HepG2 (cell line): ENCODE results near the gene PRSS33. TPM values are rescaled to one million over a fixed set of nuclear protein-coding genes. Genes with fewer than 3 reads are reported as not detected.

Source experiments
- ATAC-seq: fragments of 200-7000 bp; cut with Tn5 transposase; 3 replicates; pipeline ENCODE4 v1.9.1; 2020; ENCODE audit warnings: mild to moderate bottlenecking, moderate library complexity
- BruUV-seq: library from RNA; stranded (reverse); fragments of 400-500 nt; replicated peaks from 2 replicates; lab custom pipeline; 2021; lab: Mats Ljungman, UMichigan
- CTCF ChIA-PET: fragments of 300-600 bp; formaldehyde crosslinking; extraction: SDS; loops from one replicate; lab custom pipeline; 2021; ENCODE audit warnings: low total read pairs, inconsistent platforms, low intra/inter-chr PET ratio; lab: Yijun Ruan, JAX
- POLR2A ChIA-PET: fragments of 350-600 bp; sonication (Branson Sonifier 250); formaldehyde crosslinking; loops from one replicate; lab custom pipeline; 2020; ENCODE audit warnings: antibody characterized with exemption, inconsistent platforms; lab: Yijun Ruan, JAX
- DNase-seq: peaks from one replicate; pipeline ENCODE4 v3.0.0-alpha.2; 2015; ENCODE audit warnings: low spot score
- FAIRE-seq: peaks from 3 replicates; lab custom pipeline; 2011; peaks lifted over from hg19 to GRCh38; lab: Jason Lieb, UNC
- H2AFZ ChIP-seq: one replicate; pipeline ENCODE4 v1.6.1; 2011; ENCODE audit warnings: low read length, inconsistent platforms
- H3K27ac ChIP-seq: fragments of 300-600 bp; 3 replicates; pipeline ENCODE4 v1.8.0; 2011; ENCODE audit warnings: mixed run types, mild to moderate bottlenecking, mixed read lengths, low read length, inconsistent platforms; ENCODE audit not compliant: insufficient read depth; ENCODE audit errors: extremely low read length
- H3K27me3 ChIP-seq, 2 experiments: fragments of 200-600 bp in 1 of 2; 2 replicates in 1 of 2; 3 replicates in 1 of 2; pipeline versions ENCODE4 v1.6.0 to v1.8.0; 2011; ENCODE audit warnings: low read length in 2 of 2, mild to moderate bottlenecking in 2 of 2, moderate library complexity in 2 of 2, inconsistent platforms in 1 of 2; ENCODE audit not compliant: insufficient read depth in 2 of 2, control insufficient read depth in 1 of 2
- H3K36me3 ChIP-seq, 2 experiments: fragments of 200-600 bp in 1 of 2; replicated peaks in 1 of 2; 2 replicates in 1 of 2; 3 replicates in 1 of 2; pipeline versions ENCODE4 v1.5.1 to v1.8.0; 2011; ENCODE audit warnings: low read length in 2 of 2, inconsistent platforms in 1 of 2; ENCODE audit not compliant: insufficient read depth in 2 of 2, control insufficient read depth in 1 of 2
- H3K4me1 ChIP-seq: 2 replicates; pipeline ENCODE4 v1.5.1; 2012; ENCODE audit warnings: low read length, inconsistent platforms; ENCODE audit not compliant: insufficient read depth
- H3K4me2 ChIP-seq: 2 replicates; pipeline ENCODE4 v1.6.0; 2011; ENCODE audit warnings: low read depth, low read length, inconsistent platforms
- H3K4me3 ChIP-seq, 3 experiments: fragments of 200-600 bp in 1 of 3; sonication (generic), shearing (Covaris generic) in 1 of 3; replicated peaks in 1 of 3; 2 replicates each; pipeline ENCODE4 v1.5.1; 2011 to 2016; ENCODE audit warnings: low read length in 3 of 3, inconsistent platforms in 2 of 3, low read depth in 2 of 3, mild to moderate bottlenecking in 2 of 3, control low read depth in 1 of 3, mixed read lengths in 1 of 3; ENCODE audit not compliant: insufficient read depth in 1 of 3
- H3K79me2 ChIP-seq: one replicate; pipeline ENCODE4 v1.6.1; 2011; ENCODE audit warnings: low read length, inconsistent platforms; ENCODE audit not compliant: insufficient read depth
- H3K9ac ChIP-seq: 2 replicates; pipeline ENCODE4 v1.6.0; 2011; ENCODE audit warnings: mild to moderate bottlenecking, low read depth, low read length, inconsistent platforms; ENCODE audit not compliant: insufficient read depth
- H3K9me3 ChIP-seq: 2 replicates; pipeline ENCODE4 v1.5.1; 2012; ENCODE audit warnings: mild to moderate bottlenecking, low read length
- H4K20me1 ChIP-seq: 2 replicates; pipeline ENCODE4 v1.6.0; 2011; ENCODE audit warnings: inconsistent platforms, mild to moderate bottlenecking, low read length, moderate library complexity; ENCODE audit not compliant: insufficient read depth
- MBD4 ChIP-seq: IDR thresholded peaks from 2 replicates; pipeline ENCODE4 v1.6.1; 2012; ENCODE audit warnings: low read length, inconsistent platforms, borderline replicate concordance
- NCOA1 ChIP-seq: sonication (generic); formaldehyde crosslinking; IDR thresholded peaks from 2 replicates; pipeline ENCODE4 v1.9.0; 2021; ENCODE audit warnings: missing genetic modification reagents
- RFX3 ChIP-seq: IDR thresholded peaks from 2 replicates; pipeline ENCODE4 v1.6.1; 2016; ENCODE audit warnings: missing biosample characterization, missing genetic modification reagents
- SALL2 ChIP-seq: sonication (generic); formaldehyde crosslinking; IDR thresholded peaks from 2 replicates; pipeline ENCODE4 v1.8.1; 2023; ENCODE audit warnings: mild to moderate bottlenecking, missing genetic modification reagents, inconsistent platforms
- ZNF18 ChIP-seq: sonication (generic); formaldehyde crosslinking; IDR thresholded peaks from 2 replicates; pipeline ENCODE4 v1.8.0; 2022; ENCODE audit warnings: mild to moderate bottlenecking, missing genetic modification reagents; ENCODE audit not compliant: insufficient replicate concordance
- ZNF276 ChIP-seq: sonication (generic); formaldehyde crosslinking; IDR thresholded peaks from 2 replicates; pipeline ENCODE4 v1.4.0; 2020; ENCODE audit warnings: mild to moderate bottlenecking, low read depth, missing genetic modification reagents
- ZNF609 ChIP-seq: sonication (generic); formaldehyde crosslinking; IDR thresholded peaks from 2 replicates; pipeline ENCODE4 v1.4.0; 2020; ENCODE audit warnings: mild to moderate bottlenecking, missing genetic modification reagents, borderline replicate concordance
- ZNF615 ChIP-seq: sonication (generic); formaldehyde crosslinking; IDR thresholded peaks from 2 replicates; pipeline ENCODE4 v1.5.0; 2020; ENCODE audit warnings: mild to moderate bottlenecking, missing genetic modification reagents, borderline replicate concordance
- ZNF629 ChIP-seq: sonication (generic); formaldehyde crosslinking; conservative IDR thresholded peaks from 2 replicates; pipeline ENCODE4 v1.5.0; 2020; ENCODE audit warnings: missing genetic modification reagents
- ZNF687 ChIP-seq: sonication (generic); formaldehyde crosslinking; IDR thresholded peaks from 2 replicates; pipeline ENCODE4 v1.5.1; 2020; ENCODE audit warnings: mild to moderate bottlenecking, missing genetic modification reagents, moderate library complexity
- WGBS: methylation state at CpG from one replicate; pipeline ENCODE4 v1.1.6; 2017; ENCODE audit warnings: low lambda C conversion rate; 5-methylcytosine and 5-hydroxymethylcytosine counted together
- in situ Hi-C: cut with HindIII; loops from 2 replicates; pipeline ENCODE4 v1.10.0; 2017; ENCODE audit warnings: low pct_unique_long_range_greater_than_20kb; ENCODE audit not compliant: extremely low pct_ligation_motif_present
- intact Hi-C: fragments of 100-400 bp; cut with micrococcal nuclease; formaldehyde crosslinking; loops from one replicate; pipeline ENCODE4 v1.10.0; 2022; ENCODE audit not compliant: unreplicated experiment
- polyA plus RNA-seq, 8 experiments: library from polyadenylated mRNA; depleted of rRNA in 3 of 8; stranded (reverse) in 7 of 8; unstranded in 1 of 8; fragments of >200 nt; fragmentation: Illumina TruSeq in 4 of 8; extraction: Trizol in 4 of 8; gene quantifications; 2 replicates each; pipeline versions ENCODE4 v1.2.1 to v1.2.3, GENCODE V29; 2011 to 2016; ENCODE audit warnings: low read depth in 4 of 8, missing spikeins in 1 of 8, mixed read lengths in 1 of 8; ENCODE audit not compliant: insufficient read depth in 1 of 8
- total RNA-seq, 5 experiments: library from RNA; depleted of rRNA; stranded (reverse); fragments of >200 nt; fragmentation: Illumina TruSeq; extraction: Trizol; gene quantifications; 2 replicates each; pipeline ENCODE4 v1.2.3, GENCODE V29; 2016; ENCODE audit warnings: low read depth in 1 of 5

PRSS33 gene
- total and polyA plus RNA-seq, 2 of the 13 experiments (the other 11 are each of a cell fraction or from before 2014, with no cell fraction given) = not detected

- H3K4me3 ChIP-seq = no peak overlapping the region
- peaks cover 29% of the 10 kb centered on the region for H3K4me1 ChIP-seq
- ATAC-seq (peak; percentile 83), DNase-seq (no peak), FAIRE-seq (no peak)
- no peak overlapping the region for H2AFZ ChIP-seq
- peaks cover 7% of the 10 kb centered on the region for H3K79me2 ChIP-seq
- WGBS = 44% methylated on average over 16 of the region's 20 CpGs
- no peak overlapping the region for H3K27ac ChIP-seq
- in situ Hi-C loops = no loop called here
- BruUV-seq = no TSS peak
- no peak overlapping the region for H3K9ac ChIP-seq
- H3K36me3 ChIP-seq = no peaks in the 10 kb centered on the region
- CTCF ChIA-PET = no interaction called here
- no peaks in the 10 kb centered on the region for H4K20me1 ChIP-seq
- H3K4me2 ChIP-seq = no peak overlapping the region
- POLR2A ChIA-PET = no interaction called here
- intact Hi-C loops = no loop called here
- H3K9me3 ChIP-seq = no peaks in the 10 kb centered on the region
- peaks cover 4 to 48% of the 10 kb centered on the region in 2 experiments; a peak in 4 of 5 replicates for H3K27me3 ChIP-seq
- TF ChIP-seq ZNF276 (CRISPR knock-in tag) = no peak
- TF ChIP-seq ZNF609 = no peak
- no peak for TF ChIP-seq RFX3 (CRISPR knock-in tag)
- TF ChIP-seq NCOA1 (CRISPR knock-in tag) = no peak
- no peak for TF ChIP-seq SALL2
- TF ChIP-seq MBD4 = no peak
- TF ChIP-seq ZNF687 (CRISPR knock-in tag) = peak; percentile 11; the same call in 1 of the 2 replicates
- TF ChIP-seq ZNF629 (CRISPR knock-in tag) = peak; percentile 39; the same call in 1 of the 2 replicates
- no peak for TF ChIP-seq ZNF18
- TF ChIP-seq ZNF615 (CRISPR knock-in tag) = no peak
Measured at GRCh38 chr16:2782583-2783351, 4.6 kb downstream of the PRSS33 start.
